ENCODE data around the gene AGAP1. TPM values are rescaled to one million over a fixed set of nuclear protein-coding genes. Genes with fewer than 3 reads are reported as not detected.

AGAP1 gene
- total RNA-seq, 2 experiments from 2014 or later, result 1.8 to 2.0 TPM

DNA sequence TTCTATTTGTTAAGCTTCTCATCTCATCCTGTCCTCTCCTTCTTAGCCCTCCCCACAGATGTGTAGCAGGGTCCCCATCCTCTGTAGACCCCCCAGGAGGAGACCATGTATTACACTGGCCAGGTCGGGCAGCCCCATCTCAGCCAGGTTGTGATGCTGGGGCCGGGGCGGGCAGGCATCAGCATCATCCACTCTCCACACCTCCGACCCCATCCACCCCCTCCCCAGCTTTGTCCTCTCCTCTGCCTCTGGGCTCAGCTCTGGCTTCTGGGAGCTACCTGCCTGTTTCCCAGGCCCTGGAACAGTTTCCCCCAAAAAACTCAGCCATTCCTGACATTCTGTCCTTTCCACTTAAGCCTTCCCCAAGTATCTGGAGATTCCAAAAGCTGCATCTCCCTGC lies 625.2 kb downstream of the AGAP1 start:
- no peaks in the 10 kb centered on the region for H3K36me3 Mint-ChIP-seq
- H3K4me3 Mint-ChIP-seq, result no peak overlapping the region
- H3K9me3 Mint-ChIP-seq, result no peaks in the 10 kb centered on the region
- ChIA-PET CTCF (no interaction called here), POLR2A (no interaction called here)
- no peaks in the 10 kb centered on the region for H3K4me1 Mint-ChIP-seq (ENCODE audit: low read depth)
- intact Hi-C loops (cut with micrococcal nuclease), result no loop called here
- H3K27ac Mint-ChIP-seq, result no peak overlapping the region
- no peak for DNase-seq
- peaks cover 11% of the 10 kb centered on the region for H3K27me3 Mint-ChIP-seq

DNA sequence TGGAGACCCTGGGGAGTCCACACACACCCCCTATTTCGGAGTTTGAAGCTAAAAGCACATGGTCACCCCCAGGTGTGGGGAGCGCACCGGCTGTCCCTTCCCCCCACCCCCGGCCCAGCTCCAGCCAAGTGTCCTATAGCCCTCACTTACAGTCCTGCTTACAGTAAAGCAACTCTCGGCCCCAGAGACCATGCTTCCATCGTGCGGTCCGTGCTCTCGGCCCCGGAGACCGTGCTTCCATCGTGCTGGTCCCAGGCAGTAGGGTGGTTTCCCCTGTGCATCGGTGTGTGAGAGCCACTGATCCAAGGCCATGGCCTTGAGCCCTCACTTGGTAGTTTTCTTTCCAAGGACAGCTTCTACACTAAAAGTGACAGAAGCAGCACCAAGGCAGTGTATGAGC lies 625.6 kb downstream of the AGAP1 start:
- intact Hi-C loops (cut with micrococcal nuclease), result no loop called here
- Mint-ChIP-seq H3K36me3 (no peaks in the 10 kb centered on the region), H3K4me3 (no peak overlapping the region), H3K27ac (no peak overlapping the region), H3K4me1 (ENCODE audit: low read depth) (no peaks in the 10 kb centered on the region), H3K9me3 (no peaks in the 10 kb centered on the region), H3K27me3 (peaks cover 11% of the 10 kb centered on the region)
- ChIA-PET CTCF (no interaction called here), POLR2A (no interaction called here)
- no peak for DNase-seq

DNA sequence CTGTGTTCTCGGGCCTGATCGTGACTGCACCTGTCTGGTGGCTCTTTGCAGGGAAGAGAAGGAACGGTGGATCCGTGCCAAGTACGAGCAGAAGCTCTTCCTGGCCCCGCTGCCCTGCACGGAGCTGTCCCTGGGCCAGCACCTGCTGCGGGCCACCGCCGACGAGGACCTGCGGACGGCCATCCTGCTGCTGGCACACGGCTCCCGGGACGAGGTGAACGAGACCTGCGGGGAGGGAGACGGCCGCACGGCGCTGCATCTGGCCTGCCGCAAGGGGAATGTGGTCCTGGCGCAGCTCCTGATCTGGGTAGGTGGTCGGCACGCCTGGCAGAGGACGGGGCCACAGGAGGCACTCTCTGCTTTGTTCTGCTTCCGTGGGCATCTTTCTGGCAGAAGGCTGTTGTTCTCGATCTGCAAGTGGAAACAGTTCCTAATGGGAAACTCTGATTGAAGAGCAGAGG lies 626.3 kb downstream of the AGAP1 start:
- H3K4me3 Mint-ChIP-seq, result no peak overlapping the region
- ChIA-PET POLR2A (no interaction called here), CTCF (no interaction called here)
- H3K27me3 Mint-ChIP-seq, result peaks cover 11% of the 10 kb centered on the region
- no peaks in the 10 kb centered on the region for H3K4me1 Mint-ChIP-seq (ENCODE audit: low read depth)
- DNase-seq, result no peak
- no peak overlapping the region for H3K27ac Mint-ChIP-seq
- H3K9me3 Mint-ChIP-seq, result no peaks in the 10 kb centered on the region
- H3K36me3 Mint-ChIP-seq, result no peaks in the 10 kb centered on the region
- intact Hi-C loops (cut with micrococcal nuclease), result no loop called here

DNA sequence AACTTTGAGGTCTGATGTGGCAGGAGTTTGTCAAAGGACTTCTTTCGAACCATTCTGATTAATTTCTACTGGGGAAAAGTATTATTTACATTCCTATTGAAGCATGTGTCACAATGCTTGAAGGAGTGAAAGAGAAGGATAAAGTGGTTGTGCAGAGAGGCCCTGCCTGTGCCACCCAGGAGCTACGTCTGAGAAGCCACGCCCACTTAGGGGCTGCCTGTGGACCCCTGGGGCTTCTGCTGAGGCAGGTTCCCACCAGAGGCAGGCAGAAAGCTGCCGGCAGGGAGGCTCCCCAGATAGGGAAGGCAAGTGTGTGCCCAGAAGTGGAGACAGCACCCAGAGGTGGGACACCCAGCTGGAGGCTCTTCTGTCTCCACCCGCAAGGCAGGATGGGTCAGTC lies 627.0 kb downstream of the AGAP1 start:
- no peak for DNase-seq
- intact Hi-C loops (cut with micrococcal nuclease), result no loop called here
- H3K9me3 Mint-ChIP-seq, result no peaks in the 10 kb centered on the region
- peaks cover 11% of the 10 kb centered on the region for H3K27me3 Mint-ChIP-seq
- H3K4me3 Mint-ChIP-seq, result no peak overlapping the region
- no peaks in the 10 kb centered on the region for H3K36me3 Mint-ChIP-seq
- H3K4me1 Mint-ChIP-seq (ENCODE audit: low read depth), result no peaks in the 10 kb centered on the region
- H3K27ac Mint-ChIP-seq, result no peak overlapping the region
- ChIA-PET CTCF (no interaction called here), POLR2A (no interaction called here)

DNA sequence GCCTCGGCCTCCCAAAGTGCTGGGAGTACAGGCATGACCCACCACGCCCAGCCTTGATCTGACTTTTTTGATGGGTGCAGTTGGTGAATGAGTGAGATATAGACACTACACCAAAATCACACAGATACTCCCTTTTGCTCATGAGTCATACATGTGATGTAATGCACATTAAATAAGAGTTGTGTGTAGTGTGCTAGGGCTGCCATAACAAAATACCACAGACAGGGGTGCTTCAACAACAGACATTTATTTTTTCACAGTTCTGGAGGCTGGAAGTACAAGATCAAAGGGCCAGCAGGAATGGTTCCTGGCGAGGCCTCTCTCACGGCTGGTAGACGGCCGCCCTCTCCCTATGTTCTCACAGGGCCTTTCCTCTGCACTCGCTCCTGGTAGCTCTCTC lies 627.7 kb downstream of the AGAP1 start:
- Mint-ChIP-seq H3K4me3 (no peak overlapping the region), H3K36me3 (no peaks in the 10 kb centered on the region), H3K27ac (no peak overlapping the region), H3K27me3 (peaks cover 11% of the 10 kb centered on the region), H3K4me1 (ENCODE audit: low read depth) (no peaks in the 10 kb centered on the region), H3K9me3 (no peaks in the 10 kb centered on the region)
- ChIA-PET CTCF (no interaction called here), POLR2A (no interaction called here)
- DNase-seq, result no peak
- intact Hi-C loops (cut with micrococcal nuclease), result no loop called here

DNA sequence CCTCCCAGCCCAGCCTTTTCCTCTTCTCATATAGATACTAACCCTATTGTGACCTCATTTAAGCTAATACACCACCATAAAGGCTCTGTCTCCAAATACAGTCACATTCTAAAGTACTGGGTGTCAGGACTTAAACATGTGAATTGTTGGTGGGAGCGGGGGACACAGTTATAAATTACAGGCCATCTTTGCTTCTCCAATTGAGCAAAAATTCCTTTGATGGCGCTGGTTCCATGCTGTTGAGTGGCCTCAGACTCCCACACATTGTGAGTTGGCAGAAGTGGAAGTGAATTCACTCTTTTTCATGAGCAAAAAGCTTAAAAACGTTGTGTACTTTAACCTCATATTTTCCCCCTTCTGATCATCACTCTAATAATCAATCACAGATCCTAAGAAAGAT lies 628.4 kb downstream of the AGAP1 start:
- ChIA-PET POLR2A (no interaction called here), CTCF (no interaction called here)
- no peak overlapping the region for H3K27ac Mint-ChIP-seq
- no peaks in the 10 kb centered on the region for H3K36me3 Mint-ChIP-seq
- H3K4me3 Mint-ChIP-seq, result no peak overlapping the region
- intact Hi-C loops (cut with micrococcal nuclease), result no loop called here
- H3K9me3 Mint-ChIP-seq, result no peaks in the 10 kb centered on the region
- H3K4me1 Mint-ChIP-seq (ENCODE audit: low read depth), result no peaks in the 10 kb centered on the region
- DNase-seq, result no peak
- peaks cover 11% of the 10 kb centered on the region for H3K27me3 Mint-ChIP-seq

DNA sequence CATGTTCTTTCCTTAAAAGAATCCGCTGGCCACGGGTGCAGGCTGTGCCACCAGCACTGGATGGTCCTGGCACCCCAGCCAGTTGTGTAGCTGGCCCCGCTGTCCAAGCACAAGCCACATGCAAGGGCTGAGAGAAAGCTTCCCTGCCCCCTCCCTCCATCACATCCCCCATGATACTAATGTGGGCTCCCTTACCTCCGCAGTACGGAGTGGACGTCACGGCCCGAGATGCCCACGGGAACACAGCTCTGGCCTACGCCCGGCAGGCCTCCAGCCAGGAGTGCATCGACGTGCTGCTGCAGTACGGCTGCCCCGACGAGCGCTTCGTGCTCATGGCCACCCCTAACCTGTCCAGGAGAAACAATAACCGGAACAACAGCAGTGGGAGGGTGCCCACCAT lies 629.9 kb downstream of the AGAP1 start:
- H3K27me3 Mint-ChIP-seq, result peaks cover 9% of the 10 kb centered on the region
- ChIA-PET CTCF (no interaction called here), POLR2A (no interaction called here)
- H3K9me3 Mint-ChIP-seq, result no peaks in the 10 kb centered on the region
- DNase-seq, result no peak
- H3K4me3 Mint-ChIP-seq, result no peak overlapping the region
- no peaks in the 10 kb centered on the region for H3K4me1 Mint-ChIP-seq (ENCODE audit: low read depth)
- H3K27ac Mint-ChIP-seq, result no peak overlapping the region
- intact Hi-C loops (cut with micrococcal nuclease), result no loop called here
- H3K36me3 Mint-ChIP-seq, result no peaks in the 10 kb centered on the region

DNA sequence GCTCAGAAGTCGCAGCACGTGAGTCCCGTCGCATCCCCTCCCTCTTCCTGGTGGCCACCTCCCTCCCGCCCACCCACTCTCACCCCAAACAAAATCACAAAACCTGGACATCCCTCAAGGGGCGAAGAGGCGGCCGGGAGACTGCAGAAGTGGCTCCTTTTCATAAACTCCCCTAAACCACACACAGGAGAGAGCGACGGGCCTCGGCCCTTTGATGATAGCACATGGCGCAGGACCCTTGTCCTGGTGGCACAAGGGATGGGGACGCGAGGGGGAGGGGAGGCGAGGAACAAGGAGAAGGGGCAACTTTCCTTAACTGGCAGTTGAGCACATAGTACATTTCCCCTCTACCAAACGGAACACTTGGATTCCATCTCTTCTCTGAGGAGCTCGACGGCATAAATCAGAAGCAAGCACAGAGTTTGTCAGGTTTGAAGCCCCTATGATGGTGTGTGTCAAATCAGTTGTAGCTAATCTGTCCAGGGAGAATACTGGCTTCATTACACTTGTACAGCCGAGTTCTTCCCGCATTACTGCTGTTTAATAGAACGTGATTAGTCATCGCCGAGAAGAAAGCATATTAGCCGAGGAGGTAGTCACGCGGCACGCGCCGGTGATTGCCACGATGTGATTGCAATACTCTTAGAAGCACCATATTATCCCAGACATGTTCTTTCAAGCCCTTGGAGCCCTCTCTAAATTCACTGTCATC lies 630.5 kb downstream of the AGAP1 start:
- POLR2A ChIA-PET, result no interaction called here
- no peaks in the 10 kb centered on the region for H3K4me1 Mint-ChIP-seq (ENCODE audit: low read depth)
- no peak overlapping the region for H3K27ac Mint-ChIP-seq
- intact Hi-C loops (cut with micrococcal nuclease), result no loop called here
- CTCF ChIA-PET, result no interaction called here
- no peak overlapping the region for H3K4me3 Mint-ChIP-seq
- DNase-seq, result no peak
- no peaks in the 10 kb centered on the region for H3K36me3 Mint-ChIP-seq
- peaks cover 9% of the 10 kb centered on the region for H3K27me3 Mint-ChIP-seq
- no peaks in the 10 kb centered on the region for H3K9me3 Mint-ChIP-seq

DNA sequence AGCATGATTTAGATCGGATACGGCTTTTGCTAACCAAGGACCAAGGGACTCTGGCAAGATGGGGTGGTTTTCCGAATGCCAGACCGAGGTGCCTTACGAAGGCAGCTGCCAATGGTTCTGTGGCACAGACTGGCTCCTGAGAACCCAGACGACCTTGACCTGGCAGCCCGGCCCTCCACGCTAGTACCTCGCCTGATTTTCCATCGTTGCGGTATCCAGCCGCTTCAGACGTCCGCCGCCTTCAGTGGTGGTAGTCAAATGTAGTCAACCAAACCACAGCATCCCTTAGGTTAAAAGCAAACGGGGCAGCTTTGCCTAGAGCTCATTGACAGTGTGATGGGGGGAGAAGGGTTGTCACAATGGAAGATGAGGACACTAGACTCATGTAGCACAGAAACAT lies 631.7 kb downstream of the AGAP1 start:
- POLR2A ChIA-PET, result no interaction called here
- CTCF ChIA-PET, result no interaction called here
- Mint-ChIP-seq H3K27ac (no peak overlapping the region), H3K9me3 (no peaks in the 10 kb centered on the region), H3K27me3 (peaks cover 4% of the 10 kb centered on the region), H3K36me3 (no peaks in the 10 kb centered on the region), H3K4me1 (ENCODE audit: low read depth) (no peaks in the 10 kb centered on the region), H3K4me3 (no peak overlapping the region)
- DNase-seq, result no peak
- intact Hi-C loops (cut with micrococcal nuclease), result no loop called here

DNA sequence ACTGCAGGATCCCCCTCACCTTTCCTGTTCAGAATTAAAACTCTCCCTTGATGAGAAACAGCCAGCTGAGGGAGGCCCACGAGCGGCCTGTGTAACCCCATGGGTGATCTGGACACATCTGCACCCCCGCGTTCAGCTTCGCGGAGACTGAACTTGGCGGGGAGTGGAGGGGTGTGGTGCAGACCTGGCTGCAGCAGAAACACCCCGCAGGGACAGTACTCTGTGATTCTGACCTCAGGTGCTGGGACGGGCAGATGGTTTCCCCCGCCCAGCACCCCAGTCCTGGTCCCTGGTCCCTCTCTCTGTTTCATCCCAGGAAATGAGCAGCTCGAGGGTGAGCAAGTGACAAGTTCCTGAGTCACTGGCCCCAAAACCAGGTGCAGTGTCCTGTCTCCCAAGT lies 633.2 kb downstream of the AGAP1 start:
- intact Hi-C loops (cut with micrococcal nuclease), result no loop called here
- H3K4me3 Mint-ChIP-seq, result no peak overlapping the region
- H3K4me1 Mint-ChIP-seq (ENCODE audit: low read depth), result no peaks in the 10 kb centered on the region
- H3K27ac Mint-ChIP-seq, result no peak overlapping the region
- no peaks in the 10 kb centered on the region for H3K36me3 Mint-ChIP-seq
- H3K9me3 Mint-ChIP-seq, result no peaks in the 10 kb centered on the region
- H3K27me3 Mint-ChIP-seq, result no peaks in the 10 kb centered on the region
- ChIA-PET POLR2A (no interaction called here), CTCF (no interaction called here)
- DNase-seq, result no peak

DNA sequence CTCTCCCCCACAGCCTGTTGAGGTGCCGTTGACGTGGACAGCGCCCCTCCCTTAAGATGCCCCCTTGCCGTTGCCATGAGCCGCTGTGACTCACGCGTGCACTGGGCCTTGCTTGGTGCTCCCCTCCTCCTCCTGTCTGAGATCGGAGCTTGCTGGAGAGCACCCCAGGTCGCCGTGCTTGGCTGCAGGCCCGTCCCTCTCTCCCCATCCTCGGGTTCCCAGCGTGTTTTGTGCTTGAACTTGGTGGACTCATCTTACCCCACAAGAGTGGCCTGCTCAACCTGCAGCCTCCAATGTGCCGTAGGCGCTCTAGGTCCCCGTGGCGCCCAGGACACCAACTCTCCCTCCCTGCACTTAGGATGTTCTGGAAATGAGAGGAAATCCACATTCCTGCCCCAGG lies 634.5 kb downstream of the AGAP1 start:
- ChIA-PET CTCF (no interaction called here), POLR2A (no interaction called here)
- H3K9me3 Mint-ChIP-seq, result no peaks in the 10 kb centered on the region
- no peaks in the 10 kb centered on the region for H3K27me3 Mint-ChIP-seq
- intact Hi-C loops (cut with micrococcal nuclease), result no loop called here
- DNase-seq, result no peak
- H3K4me1 Mint-ChIP-seq (ENCODE audit: low read depth), result no peaks in the 10 kb centered on the region
- H3K27ac Mint-ChIP-seq, result no peak overlapping the region
- H3K36me3 Mint-ChIP-seq, result no peaks in the 10 kb centered on the region
- H3K4me3 Mint-ChIP-seq, result no peak overlapping the region

DNA sequence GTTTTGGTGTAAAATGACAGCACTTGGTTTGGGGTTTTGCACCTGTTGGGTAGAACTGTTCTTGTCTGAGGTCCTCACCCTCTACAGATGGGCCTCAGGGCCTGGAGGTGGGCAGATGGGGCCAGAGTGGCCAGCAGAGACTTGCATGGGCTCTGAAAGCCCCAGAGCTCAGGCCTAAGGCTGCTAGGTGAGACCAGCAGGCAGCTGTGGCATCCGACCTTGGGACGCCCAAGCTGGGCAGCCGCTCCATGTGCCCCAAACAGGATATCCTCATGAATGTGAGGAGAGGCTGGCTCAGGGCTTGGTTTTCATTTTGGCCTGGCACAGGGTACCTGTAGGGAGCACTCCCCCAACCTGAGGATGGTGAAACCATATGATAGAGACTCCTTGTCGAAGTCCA lies 636.1 kb downstream of the AGAP1 start:
- no peak overlapping the region for H3K4me3 Mint-ChIP-seq
- H3K4me1 Mint-ChIP-seq (ENCODE audit: low read depth), result no peaks in the 10 kb centered on the region
- no peak for DNase-seq
- H3K27ac Mint-ChIP-seq, result no peak overlapping the region
- intact Hi-C loops (cut with micrococcal nuclease), result no loop called here
- no peaks in the 10 kb centered on the region for H3K27me3 Mint-ChIP-seq
- no peaks in the 10 kb centered on the region for H3K36me3 Mint-ChIP-seq
- POLR2A ChIA-PET, result no interaction called here
- CTCF ChIA-PET, result no interaction called here
- no peaks in the 10 kb centered on the region for H3K9me3 Mint-ChIP-seq

DNA sequence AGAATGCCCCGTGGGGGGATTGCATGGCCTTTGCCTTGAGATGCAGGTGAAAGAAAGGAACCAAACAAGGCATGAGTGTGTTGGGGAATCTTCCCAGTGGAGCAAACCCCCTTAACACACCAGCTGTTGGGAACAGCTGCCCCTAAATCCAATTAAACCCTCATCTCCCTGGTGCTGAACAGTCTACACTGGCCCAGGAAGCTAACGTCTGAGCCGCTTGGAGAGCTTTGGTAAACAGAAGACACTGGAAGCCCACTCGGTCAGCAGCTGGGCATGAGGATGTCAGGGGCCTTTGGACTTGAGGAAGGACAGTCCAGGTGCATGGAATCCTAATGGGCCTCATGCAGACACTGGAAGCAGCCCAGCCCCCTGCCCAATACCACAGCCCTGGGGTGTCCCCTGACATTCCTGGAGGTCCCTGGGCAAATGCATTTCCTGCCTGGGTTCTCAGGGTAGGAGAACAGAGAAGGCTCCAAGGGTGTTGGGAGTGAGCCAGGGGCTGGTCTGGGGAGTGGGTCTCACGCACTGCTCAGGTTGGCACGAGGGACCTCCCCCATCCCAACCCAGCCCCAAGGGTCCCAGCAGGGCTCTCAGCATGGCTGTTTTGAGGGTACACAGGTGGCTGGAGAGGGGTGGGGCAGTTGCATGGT lies 636.6 kb downstream of the AGAP1 start:
- H3K9me3 Mint-ChIP-seq, result no peaks in the 10 kb centered on the region
- no peaks in the 10 kb centered on the region for H3K4me1 Mint-ChIP-seq (ENCODE audit: low read depth)
- ChIA-PET POLR2A (no interaction called here), CTCF (no interaction called here)
- DNase-seq, result no peak
- no peak overlapping the region for H3K27ac Mint-ChIP-seq
- H3K4me3 Mint-ChIP-seq, result no peak overlapping the region
- no peaks in the 10 kb centered on the region for H3K27me3 Mint-ChIP-seq
- intact Hi-C loops (cut with micrococcal nuclease), result no loop called here
- H3K36me3 Mint-ChIP-seq, result no peaks in the 10 kb centered on the region
